Sigmoid colon (tissue), 4 donors: ENCODE measurements around the gene CCNQ.

Experiments used
- POLR2AphosphoS5 ChIP-seq, 4 donors: sonication (generic); formaldehyde crosslinking; IDR thresholded peaks; one replicate each; pipeline ENCODE4 v1.6.1; 2017; ENCODE audit warnings: antibody characterized with exemption in 4 of 4
- TF ChIP-seq, protein P1 (sequence below), 4 experiments: fragments of 450-650 bp in 3 of 4; fragments of 200-600 bp in 1 of 4; IDR thresholded peaks; one replicate each; pipeline ENCODE4 v1.5.1; 2016 to 2019; ENCODE audit warnings: antibody characterized with exemption in 4 of 4, mild to moderate bottlenecking in 3 of 4, moderate library complexity in 2 of 4

GRCh38 chrX:153628129-153628528 lies 29.2 kb upstream of the CCNQ start:
- TF ChIP-seq POLR2AphosphoS5 (IDR thresholded peaks at IDR 0.05): no peak
- TF ChIP-seq, protein P1, sequence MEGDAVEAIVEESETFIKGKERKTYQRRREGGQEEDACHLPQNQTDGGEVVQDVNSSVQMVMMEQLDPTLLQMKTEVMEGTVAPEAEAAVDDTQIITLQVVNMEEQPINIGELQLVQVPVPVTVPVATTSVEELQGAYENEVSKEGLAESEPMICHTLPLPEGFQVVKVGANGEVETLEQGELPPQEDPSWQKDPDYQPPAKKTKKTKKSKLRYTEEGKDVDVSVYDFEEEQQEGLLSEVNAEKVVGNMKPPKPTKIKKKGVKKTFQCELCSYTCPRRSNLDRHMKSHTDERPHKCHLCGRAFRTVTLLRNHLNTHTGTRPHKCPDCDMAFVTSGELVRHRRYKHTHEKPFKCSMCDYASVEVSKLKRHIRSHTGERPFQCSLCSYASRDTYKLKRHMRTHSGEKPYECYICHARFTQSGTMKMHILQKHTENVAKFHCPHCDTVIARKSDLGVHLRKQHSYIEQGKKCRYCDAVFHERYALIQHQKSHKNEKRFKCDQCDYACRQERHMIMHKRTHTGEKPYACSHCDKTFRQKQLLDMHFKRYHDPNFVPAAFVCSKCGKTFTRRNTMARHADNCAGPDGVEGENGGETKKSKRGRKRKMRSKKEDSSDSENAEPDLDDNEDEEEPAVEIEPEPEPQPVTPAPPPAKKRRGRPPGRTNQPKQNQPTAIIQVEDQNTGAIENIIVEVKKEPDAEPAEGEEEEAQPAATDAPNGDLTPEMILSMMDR (IDR thresholded peaks at IDR 0.05): no peak
